NCI-H510A treated with DMSO at 0.1 percent for 48 hours (cell line): ENCODE data around the gene DLGAP4.
A peak's percentile ranks its signal among the peaks of the same experiment; 100 is the strongest.

ENCODE experiments used
- DNase-seq: peaks from one replicate; lab custom pipeline; 2025; lab: John Stamatoyannopoulos, UW

Gene DLGAP4

DNA sequence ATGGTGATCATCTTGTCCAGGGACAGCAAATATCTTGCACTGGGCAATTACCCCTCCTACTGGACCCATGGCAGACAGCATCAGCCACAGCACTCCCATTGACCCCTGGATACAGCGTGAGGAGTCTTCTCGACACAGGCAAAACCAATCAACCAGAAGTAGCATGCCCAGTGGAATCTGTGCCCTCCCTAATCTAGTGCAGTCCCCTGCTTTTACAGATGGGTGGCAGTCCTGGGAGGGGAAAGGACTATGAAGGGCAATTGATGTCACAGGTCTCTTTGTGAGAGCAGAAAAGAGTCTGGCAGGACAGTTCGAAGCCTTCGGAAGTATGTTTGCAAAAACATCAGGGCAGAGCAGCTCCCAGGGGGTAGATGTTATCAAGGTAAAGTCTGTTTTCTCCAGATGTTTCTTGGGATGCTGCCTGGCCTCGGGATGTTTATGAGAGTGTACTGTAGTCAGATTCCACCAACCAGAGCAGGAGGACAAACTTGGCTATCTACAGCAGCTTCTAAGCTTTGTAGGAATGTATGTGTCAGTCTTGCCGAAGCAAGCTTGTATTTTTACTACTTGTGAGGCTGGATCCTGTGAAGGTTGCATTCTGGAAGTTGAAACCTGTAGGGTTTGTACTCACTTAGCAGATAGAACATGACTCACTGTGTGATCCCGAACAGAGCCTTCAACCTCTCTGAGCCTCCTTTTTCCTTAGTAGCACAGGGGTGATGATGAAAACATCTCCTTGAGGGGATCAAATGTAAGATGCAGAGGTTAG lies 172.2 kb downstream of the DLGAP4 start:
- no peak for DNase-seq

- no peak for DNase-seq
Observed at GRCh38 chr20:36479938-36480337, 173.8 kb downstream of the DLGAP4 start.

DNA sequence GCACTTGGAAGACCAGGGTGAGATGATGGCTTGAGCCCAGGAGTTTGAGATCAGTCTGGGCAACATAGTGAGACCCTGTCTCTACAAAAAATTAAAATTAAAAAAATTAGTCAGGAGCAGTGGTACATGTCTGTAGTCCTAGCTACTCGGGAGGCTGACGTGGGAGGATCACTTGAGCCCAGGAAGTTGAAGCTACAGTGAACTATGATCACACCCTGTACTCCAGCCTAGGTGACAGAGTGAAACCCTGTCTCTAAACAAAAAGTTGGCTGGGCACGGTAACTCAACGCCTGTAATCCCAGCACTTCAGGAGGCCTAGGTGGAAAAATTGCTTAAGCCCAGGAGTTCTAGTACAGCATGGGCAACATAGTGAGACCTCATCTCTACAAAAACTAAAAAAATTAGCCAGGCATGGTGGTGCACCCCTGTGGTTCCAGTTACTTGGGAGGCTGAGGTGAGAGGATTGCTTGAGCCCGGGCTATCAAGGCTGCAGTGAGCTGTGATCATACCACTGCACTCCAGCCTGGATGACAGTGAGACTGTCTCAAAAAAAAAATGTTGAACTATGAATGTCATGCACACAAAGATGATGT lies 174.4 kb downstream of the DLGAP4 start:
- DNase-seq: peak; percentile 51

DNA sequence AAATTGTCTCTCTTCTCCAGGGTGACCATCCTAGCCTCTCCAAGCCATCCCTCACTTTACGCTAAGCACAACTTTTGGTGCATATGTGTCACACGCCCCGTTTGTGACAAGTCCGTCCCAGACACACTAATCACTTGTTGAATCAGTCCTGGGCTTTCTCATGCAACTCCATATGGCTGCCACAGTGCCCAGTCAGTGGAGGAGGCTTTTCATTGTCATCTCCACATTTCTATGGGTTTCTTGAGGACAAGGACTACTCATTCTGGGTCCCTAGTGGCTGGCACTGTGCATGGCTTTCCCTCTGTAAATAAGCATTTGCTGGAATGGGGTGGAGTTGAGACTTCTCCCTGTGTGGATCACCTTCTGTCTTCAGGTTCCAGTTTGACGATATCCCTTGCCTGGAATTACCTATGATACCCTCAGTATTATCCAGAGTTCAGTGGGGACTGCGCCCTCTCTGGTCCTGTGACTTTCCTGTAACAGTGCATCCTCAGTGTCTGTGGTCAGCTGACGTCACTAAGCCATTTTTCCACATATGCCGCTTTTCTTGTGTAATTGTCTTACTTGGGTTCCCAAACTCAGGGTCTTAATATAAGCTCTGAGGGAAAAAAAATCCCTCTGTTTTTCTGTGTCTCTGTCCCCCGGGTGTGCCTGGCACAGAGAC lies 175.4 kb downstream of the DLGAP4 start:
- no peak for DNase-seq

GRCh38 chr20:36482044-36482473 lies 175.9 kb downstream of the DLGAP4 start:
- peak; percentile 93 for DNase-seq

GRCh38 chr20:36483209-36483918 lies 177.2 kb downstream of the DLGAP4 start:
- no peak for DNase-seq

- peak; percentile 30 for DNase-seq
Observed at GRCh38 chr20:36483919-36484808, 178.0 kb downstream of the DLGAP4 start.

DNA sequence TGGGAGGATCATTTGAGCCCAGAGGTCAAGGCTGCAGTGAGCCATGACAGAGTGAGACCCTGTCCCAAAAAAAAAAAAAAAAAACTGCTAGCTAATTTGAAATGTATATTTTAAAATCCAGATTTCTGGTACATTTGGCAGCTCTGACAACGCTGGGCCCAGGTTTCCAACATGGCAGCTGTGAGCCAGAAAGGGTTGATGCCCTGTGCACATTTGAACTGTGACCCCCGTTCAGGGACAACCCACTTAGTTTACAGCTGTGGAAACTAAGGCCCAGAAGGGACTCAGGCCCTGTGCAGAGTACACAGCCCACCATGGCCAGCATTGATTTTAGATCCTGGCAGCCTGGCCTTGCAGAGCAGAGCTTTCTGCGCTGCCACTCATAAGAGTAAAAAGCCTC lies 179.1 kb downstream of the DLGAP4 start:
- DNase-seq: no peak

DNA sequence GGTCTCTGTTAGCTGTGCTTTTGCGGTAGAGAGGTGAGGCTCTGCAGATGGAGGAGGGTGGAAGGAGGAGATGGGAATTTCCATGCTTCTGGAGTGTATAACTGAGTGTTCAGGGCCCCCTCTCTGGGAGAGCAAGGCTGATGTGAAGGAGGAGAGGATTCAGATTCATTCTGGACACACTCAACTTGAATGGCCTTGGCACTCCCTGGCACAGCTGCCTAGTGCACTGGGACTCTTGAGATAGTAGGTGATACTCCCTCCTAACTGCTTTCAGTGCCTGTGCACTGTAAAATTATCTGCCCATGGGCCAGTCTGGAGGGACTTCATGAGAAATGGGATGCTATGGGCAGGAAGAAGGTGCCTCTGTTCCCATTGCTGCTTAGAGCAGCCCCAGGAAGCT lies 180.9 kb downstream of the DLGAP4 start:
- no peak for DNase-seq

DNA sequence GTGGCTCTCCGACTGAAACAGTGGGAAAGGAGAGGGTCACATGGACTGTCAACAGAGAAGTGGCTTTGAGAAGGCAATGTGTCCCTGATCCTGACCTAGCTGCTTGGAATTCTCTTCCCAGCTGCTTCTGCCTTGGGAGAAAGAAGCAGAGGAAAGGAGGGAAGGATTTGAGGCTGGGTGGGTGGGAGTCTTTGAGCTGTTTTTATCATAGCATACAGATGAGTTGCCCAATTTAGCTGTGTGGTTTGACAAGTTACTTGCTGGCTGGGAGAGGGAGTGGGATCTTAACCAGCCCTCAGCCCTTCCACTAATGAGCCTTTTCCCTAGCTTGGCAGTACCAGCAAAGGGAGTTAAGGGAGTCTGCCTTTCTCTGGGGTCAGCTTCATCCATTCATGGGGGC lies 184.1 kb downstream of the DLGAP4 start:
- DNase-seq: no peak

DNA sequence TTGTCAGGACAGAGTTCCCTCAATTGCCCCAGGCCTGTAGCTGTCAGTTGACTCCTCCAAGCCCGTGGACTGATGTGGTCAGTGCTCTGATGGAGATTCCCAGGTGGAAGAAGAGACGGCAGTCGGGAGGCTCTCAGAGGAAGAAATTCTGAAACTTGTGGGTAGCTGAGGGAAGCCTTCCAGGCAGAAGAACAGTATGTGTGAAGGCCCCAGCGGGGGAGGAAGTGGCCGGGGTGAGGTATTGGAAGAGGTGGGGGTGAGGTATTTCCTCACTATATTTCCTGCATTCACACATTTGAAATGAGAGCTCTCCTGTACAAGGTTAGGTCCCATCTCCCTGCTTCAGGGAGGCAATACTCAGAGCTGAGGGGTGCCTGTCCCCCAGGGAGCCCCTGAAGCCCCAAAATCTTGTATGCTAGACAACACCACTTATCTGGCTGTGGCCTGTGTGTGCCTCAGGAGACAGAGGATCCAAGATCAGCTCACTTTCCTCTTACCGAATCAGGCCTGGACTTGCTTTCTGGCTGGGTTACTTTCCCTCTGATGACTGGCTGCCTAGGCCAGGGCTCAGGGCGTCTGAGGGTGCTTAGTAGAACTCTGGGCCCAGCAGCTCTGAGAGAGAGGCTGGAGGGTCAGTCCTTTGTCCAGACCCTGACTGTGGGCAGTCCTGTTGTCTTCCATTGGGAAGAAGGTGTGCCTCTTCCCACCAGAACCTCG lies 185.9 kb downstream of the DLGAP4 start:
- DNase-seq: no peak

- DNase-seq: peak; percentile 19
Observed at GRCh38 chr20:36493051-36493800, 187.1 kb downstream of the DLGAP4 start.

DNA sequence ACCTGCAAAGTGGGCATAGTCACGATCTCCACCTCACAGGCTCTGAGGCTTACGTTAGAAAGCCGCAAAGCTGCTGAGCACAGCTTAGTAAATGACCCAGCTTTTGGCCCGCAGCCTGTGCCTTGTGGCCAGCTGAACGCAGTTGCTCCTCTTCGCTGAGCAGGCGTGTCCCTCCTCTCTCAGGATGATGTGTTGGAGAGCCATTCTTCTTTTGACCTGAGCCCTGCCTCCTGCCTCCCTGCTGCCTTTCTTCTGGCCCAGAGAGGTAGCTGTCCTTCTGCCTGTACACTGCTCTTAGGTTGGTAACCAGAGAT lies 187.6 kb downstream of the DLGAP4 start:
- DNase-seq: no peak

DNA sequence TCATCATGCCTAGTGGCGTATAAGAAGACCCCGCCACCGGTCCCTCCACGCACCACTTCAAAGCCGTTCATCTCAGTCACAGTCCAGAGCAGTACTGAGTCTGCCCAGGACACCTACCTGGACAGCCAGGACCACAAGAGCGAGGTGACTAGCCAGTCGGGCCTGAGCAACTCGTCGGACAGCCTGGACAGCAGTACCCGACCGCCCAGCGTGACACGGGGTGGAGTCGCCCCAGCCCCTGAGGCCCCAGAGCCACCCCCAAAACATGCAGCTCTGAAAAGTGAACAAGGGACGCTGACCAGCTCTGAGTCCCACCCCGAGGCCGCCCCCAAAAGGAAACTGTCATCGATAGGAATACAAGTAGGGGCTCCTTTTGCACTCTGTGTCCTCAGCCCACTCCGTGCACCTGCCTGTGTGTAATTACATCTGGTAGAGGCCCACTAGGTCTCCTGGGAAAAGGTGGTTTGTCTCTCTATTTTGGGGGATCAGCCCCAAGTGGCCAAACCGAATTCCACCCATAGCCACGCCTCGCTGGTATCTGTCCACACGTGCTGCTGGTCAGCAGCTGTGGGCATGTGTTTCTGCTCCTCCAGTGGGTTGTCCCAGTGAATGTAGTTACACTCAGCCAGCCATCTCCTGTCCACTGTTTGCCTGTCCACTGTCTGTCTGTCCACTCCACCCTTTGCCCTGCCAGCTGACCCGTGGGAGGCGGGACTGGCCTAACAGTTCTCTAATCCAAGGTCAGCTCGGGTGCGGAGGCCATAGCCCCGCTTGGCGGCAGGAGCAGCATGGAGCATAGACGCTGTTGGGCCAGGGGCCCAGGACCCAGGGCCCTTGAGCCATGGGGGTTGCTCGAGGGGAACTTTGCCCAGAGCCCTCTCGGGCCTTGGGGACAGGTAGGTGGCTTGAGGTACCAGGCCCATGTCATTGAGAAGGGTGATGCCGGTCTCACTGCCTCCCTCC lies 190.8 kb downstream of the DLGAP4 start:
- no peak for DNase-seq

- DNase-seq: no peak
Observed at GRCh38 chr20:36497856-36498255, 191.7 kb downstream of the DLGAP4 start.

DNA sequence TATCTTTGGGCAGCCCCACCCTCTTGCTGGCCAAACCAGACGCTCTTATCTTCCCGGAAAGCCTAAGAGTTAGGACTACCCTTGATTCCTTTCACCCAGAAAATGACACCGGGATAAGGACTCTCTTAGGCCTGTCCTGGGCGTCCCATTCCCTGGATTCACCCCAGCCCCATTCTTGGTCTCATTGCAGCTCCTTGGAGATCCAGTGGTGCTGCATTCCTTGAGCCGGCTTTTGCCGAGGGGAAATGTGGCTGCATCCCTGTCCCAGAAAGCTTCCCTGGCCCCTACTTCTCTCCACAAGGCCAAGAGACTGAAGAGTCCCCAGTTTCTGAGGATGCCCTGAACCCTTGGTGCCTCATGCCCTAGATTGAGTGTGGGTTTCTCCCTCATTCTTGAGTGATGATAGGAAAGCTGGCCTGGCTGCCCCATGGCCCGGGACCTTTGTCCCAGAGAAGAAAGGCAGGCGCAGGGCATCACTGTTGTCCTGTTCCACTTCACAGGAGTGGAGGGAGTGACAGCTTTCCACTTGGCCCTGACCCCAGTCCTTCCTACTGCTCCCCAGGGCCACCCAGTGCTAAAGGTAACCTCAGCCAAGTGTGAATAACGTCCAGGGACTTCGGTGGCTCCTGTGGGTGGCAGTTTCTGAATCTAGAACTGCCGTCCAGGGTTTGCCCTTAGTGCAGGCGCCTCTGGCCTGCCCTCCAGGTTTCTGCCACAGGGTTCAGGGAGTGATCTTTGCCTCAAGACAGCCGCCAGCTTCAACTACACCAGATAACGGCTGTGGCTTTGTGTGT lies 192.4 kb downstream of the DLGAP4 start:
- no peak for DNase-seq

GRCh38 chr20:36499211-36499610 lies 193.1 kb downstream of the DLGAP4 start:
- DNase-seq: no peak
